Limb (tissue), 2 donors: Measurements from ENCODE around the gene PACSIN2.
A peak's percentile ranks its signal among the peaks of the same experiment; 100 is the strongest.

ENCODE experiments used
- DNase-seq, 2 donors: peaks; one replicate each; pipeline ENCODE4 v3.0.0-alpha.2; 2016; ENCODE audit errors: extremely low spot score in 2 of 2

The PACSIN2 gene

DNA sequence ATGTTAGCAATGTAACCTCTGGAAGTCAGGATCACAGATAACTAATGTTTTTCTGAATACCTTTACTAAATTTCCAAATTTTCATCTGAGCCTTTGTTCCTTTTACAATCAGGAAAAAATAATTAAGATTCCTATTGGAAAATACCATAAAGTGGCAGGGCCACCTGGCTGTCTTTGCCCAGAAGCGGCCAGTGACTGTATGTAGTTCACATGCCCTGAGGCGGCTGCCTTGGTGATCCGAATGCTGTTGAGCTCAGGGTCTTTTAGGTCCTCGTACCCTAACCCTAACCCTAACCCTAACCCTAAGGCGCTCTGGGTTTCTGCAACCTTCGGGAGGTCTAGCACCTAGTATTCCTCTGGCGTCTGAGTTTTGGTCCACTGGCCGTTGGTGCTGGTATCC, 149.4 kb downstream of the PACSIN2 start:
- DNase-seq, result no peak

DNA sequence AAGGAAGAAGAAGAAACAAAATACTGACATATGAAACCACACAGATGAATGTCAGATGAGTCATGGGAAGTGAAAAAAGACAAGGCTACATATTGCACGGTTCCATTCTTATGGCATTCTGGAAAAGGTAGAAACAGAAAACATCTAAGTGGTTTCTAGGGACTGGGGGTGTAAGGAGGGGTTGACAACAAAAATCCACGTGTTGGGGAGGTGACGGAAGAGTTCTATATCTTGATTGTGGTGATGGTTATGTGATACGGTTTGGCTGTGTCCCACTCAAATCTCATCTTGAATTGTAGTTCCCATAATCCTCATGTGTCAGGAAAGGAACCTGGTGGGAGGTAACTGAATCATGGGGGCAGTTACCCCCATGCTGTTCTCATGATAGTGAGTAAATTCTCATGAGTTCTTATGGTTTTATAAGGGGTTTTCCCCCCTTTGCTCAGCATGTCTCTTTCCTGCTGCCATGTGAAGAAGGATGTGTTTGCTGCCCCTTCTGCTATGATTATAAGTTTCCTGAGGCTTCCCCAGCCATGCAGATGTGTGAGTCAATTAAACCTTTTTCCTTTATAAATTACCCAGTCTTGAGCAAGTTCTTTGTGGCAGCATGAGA, 151.5 kb downstream of the PACSIN2 start:
- no peak for DNase-seq

DNA sequence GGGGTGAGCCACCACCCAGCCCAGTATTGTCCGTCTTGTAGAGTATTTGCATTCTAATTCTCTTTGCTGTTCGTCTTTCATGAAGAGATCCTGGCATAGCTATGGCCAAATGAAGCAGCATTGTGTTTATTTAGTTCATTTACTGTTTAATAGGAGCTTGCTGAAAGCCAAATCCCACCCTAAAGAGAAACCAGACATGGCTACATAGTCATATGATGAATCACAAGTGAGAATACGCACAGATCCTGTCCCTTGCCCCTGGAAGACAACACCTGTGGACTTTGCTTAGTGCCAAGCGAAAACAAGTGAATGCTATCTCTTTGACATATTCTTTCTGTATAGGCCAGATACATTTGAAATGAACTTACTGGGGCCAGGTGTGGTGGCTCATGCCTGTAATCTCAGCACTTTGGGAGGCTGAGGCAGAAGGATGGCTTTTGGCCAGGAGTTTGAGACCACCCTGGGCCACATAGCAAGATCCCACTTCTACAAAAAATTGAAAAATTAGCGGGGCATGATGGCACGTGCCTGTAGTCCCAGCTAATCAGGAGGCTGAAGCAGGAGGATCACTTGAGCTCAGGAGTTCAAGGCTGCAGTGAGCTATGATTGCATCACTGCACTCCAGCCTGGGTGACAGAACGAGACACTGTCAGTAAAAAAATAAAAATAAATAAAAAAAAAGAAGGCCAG, 152.8 kb downstream of the PACSIN2 start:
- DNase-seq, result no peak

DNA sequence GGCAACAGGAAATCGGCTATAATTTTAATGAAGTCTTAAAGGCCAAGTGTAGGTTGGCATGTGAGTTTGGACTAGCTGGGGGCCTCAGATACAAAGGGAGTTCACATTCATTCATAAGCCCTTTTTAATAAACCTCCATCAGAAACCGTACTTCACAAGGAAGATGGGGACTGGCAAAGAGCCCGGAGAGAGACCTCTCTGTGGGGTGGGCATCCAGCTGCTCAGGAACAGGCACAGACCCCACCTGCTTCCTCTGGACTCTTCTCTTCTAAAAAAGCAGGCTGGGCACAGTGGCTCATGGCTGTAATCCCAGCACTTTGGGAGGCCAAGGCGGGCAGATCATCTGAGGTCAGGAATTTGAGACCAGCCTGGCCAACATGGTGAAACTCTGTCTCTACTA, 154.0 kb downstream of the PACSIN2 start:
- no peak for DNase-seq

GRCh38 chr22:42857845-42858481, 157.0 kb downstream of the PACSIN2 start:
- DNase-seq, result no peak

- DNase-seq, result peak; percentile 96 to 98
Observed at GRCh38 chr22:42856865-42857704, 157.9 kb downstream of the PACSIN2 start, which contains the start of gene ARFGAP3. ARFGAP3 (minus strand) TSS chr22:42857273; CDS start chr22:42857182, 91 bp downstream.

GRCh38 chr22:42856179-42856864, 158.6 kb downstream of the PACSIN2 start:
- DNase-seq, result no peak

DNA sequence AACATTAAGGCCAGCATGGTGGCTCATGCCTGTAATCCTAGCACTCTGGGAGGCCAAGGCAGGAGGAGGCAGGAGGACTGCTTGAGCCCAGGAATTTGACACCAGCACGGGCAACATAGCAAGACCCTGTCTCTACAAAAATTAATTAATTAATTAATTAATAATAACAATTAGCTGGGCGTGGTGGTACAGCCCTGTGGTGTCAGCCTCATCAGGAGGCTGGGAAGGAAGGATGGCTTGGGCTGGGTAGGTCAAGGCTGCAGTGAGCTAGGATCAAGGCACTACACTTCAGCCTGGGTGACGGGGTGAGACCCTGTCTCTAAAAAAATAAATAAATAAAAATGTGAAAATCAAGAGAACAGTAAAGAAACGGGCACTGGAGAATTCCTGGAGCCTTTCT, 159.2 kb downstream of the PACSIN2 start:
- no peak for DNase-seq

DNA sequence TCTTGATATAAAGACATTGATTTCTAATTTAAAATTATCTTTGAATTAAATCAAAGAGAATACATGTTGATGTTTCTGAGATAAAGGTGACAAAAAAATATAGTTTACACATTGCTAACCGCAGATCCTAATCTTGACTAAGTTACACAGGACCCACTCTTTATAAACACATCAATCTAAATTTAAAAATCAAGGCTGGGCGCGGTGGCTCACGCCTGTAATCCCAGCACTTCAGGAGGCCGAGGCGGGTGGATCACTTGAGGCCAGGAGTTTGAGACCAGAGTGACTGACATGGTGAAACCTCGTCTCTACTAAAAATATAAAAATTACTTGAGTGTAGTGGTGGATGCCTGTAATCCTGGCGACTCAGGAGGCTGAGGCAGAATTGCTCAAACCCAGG, 159.7 kb downstream of the PACSIN2 start:
- DNase-seq, result no peak

DNA sequence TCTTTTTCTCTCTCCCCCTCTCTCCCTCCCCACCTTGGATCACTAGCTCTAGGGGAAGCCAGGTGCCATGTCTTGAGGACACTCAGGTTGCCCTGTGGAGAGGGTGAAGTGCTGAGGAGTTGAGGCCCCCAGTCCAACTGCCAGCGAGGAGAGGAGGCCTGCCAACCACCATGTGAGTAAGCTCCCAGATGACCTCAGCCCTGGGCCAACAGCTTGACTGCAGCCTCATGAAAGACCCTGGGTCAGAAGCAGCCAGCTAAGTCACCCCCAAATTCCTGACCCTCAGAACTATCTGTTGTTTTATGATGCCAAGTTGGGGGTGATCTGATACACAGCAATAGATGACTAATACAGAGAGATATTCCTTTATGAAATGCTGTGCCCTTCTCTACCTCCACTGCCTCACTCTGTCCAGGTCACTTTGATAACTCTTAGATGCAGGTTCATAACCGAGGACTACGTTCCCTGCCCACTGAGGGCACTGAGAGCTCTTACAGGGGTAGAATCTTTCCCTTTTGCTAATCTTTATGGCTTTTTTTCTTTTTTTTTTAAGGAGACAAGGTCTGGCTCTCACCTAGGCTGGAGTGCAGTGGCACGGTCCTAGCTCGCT, 165.9 kb downstream of the PACSIN2 start:
- no peak for DNase-seq

DNA sequence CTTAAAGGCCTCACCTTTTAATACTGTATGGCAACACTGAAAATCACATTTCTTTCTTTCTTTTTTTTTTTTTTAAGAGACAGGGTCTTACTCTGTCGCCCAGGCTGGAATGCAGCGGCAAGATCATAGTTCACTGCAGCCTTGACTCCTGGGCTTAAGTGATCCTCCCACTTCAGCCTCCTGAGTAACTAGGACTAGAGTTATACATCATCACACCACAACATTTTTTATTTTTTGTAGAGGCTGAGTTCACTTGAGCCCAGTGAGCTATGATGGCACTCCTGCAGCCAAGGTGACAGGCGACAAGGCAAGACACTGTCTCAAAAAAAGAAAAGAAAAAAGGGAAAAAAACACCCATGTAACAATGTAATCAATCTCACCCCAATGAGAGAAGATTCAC, 167.8 kb downstream of the PACSIN2 start:
- no peak for DNase-seq

DNA sequence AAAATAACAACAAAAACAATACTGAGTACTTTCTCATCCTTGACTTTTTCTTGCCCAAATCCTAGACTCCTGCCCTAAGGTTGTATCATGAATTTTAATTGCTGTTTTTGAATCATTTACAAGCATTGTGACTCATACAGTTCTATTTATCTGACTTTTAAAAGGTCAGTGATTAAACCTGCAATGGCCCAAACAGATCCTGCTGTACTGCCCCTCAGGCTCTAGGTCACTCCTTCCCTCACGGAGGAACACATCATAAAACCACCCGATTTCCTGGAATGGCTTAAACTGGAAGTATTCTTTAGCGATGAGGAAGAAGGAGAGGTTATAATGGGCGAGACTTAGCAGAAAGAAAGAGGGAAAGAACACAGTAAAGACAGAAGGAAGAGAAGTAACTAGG, 170.2 kb downstream of the PACSIN2 start:
- no peak for DNase-seq

- DNase-seq, result no peak
Observed at GRCh38 chr22:42842658-42843370, 172.1 kb downstream of the PACSIN2 start.

DNA sequence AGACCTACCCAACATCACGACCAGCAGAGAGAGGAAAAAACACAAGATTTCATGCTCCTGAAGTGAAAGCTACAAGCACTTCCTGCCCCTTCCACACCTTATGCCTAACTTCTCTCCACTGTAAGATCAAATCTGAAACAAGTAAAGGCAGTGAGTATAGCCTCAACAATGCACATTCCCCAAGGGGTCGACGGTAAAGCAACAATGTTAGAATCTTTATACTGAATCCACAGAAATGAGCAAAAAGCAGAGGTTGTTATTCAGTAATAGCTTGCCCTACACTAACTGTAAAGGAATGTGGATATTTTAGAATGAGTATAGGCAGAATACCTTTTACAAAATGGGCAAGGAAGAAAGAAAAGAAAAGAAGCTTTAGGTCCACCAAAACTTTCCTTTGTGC, 173.5 kb downstream of the PACSIN2 start:
- no peak for DNase-seq

GRCh38 chr22:42837556-42837955, 177.4 kb downstream of the PACSIN2 start:
- DNase-seq, result no peak

- no peak for DNase-seq
Observed at GRCh38 chr22:42836026-42836425, 178.9 kb downstream of the PACSIN2 start.

DNA sequence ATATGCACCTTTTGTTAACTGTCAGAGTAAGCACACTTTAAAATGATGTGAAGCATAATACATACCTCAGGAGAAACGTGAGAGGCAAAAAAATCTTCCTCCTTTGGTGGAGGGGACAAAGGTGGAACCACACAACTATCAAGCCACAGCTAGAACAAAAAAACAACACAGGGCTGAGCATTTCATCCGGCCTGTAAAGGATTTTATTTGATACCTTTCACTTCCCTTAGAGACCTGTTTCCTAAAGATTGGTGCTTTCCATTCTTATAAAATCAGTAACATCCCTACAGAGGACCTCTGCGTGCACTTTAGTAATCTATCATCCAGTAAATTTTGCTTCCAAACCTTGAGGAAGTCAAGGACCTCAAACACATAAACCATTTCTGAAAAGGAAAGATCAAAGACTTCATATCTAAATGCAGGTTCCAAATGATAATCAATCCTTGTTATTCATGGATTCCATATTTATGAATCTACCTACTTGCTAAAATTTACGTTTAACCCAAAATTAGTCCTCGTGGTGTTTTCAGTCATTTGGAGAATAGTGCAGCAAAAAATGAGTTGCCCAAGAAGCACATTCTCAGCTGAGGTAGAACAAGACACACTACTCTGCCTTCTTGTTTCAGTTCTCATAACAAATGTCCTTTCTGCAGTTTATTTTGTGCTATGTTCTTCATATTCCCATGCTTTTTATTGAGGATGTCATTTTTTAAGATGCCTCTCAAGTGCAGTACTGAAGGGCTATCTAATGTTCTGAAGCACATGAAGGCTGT, 180.6 kb downstream of the PACSIN2 start:
- DNase-seq, result no peak

DNA sequence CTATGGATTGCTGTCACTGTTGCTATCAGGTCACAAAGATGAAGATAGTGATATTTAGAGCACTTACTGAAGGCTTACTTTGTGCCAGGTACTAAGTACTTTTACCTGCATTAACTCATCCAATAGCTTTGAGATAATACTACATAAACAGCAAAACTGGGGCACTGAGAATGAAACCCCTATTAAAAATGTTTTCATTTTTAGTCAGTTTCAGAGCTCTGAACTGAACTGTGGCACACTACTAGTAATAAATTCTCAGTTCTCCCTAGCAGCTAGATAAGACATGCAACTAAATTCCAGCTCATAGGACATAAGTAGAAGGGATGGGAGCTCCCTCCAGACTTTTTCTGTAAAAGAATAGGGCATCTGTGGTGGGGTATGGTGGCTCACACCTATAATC, 181.8 kb downstream of the PACSIN2 start:
- DNase-seq, result no peak

DNA sequence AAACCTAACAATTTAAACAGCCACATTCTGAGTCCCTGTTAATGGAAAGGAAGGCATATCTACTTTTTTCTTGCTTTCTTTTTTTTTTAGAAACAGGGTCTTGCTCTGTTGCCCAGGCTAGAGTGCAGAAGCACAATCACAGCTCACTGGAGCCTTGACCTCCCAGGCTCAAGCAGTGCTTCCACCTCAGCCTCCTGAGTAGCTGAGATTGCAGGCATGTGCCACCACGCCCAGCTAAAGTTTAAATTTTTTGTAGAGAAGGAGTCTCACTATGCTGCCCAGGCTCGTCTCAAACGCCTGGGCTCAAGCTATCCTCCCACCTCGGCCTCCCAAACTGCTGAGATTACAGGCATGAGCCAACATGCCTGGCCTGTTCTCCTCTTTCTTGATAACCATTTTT, 183.2 kb downstream of the PACSIN2 start:
- no peak for DNase-seq

- no peak for DNase-seq
Observed at GRCh38 chr22:42830161-42830560, 184.8 kb downstream of the PACSIN2 start.
